ENCODE data around the gene FAM120A.

The FAM120A gene

GRCh38 chr9:93513606-93514005 lies 62.1 kb downstream of the FAM120A start:
- H3K4me3 ChIP-seq (ENCODE audit: low read length, poor library complexity, severe bottlenecking) = no peak overlapping the region
- peaks cover 42% of the 10 kb centered on the region for H3K79me2 ChIP-seq (ENCODE audit: insufficient read depth, low read length)
- H3F3A ChIP-seq (ENCODE audit: low read depth) = no peaks in the 10 kb centered on the region
- no peaks in the 10 kb centered on the region for H3K27me3 ChIP-seq (ENCODE audit: insufficient read depth, low read length, poor library complexity, severe bottlenecking)
- H3K9ac ChIP-seq (ENCODE audit: low read depth, low read length, poor library complexity, severe bottlenecking) = no peak overlapping the region
- no peaks in the 10 kb centered on the region for H3K9me3 ChIP-seq (ENCODE audit: insufficient read depth, low read depth, low read length)
- H3K4me2 ChIP-seq (ENCODE audit: low read depth, low read length, poor library complexity, severe bottlenecking) = no peak overlapping the region
- H3K9me2 ChIP-seq (replicated peaks; ENCODE audit: low read depth, low read length) = no peaks in the 10 kb centered on the region
- H3K4me1 ChIP-seq (ENCODE audit: insufficient read depth, low read length, poor library complexity, severe bottlenecking) = no peaks in the 10 kb centered on the region
- peaks cover 4% of the 10 kb centered on the region for H4K20me1 ChIP-seq (ENCODE audit: insufficient read depth, low read length, poor library complexity, severe bottlenecking)
- H2AFZ ChIP-seq (ENCODE audit: low read length) = no peak overlapping the region
- TF ChIP-seq EZH2phosphoT487 (IDR thresholded peaks at IDR 0.05; ENCODE audit: borderline replicate concordance) (no peak), CTCF (conservative IDR thresholded peaks at IDR 0.05; ENCODE audit: low read length) (no peak)
- H3K36me3 ChIP-seq (ENCODE audit: insufficient read depth, low read length) = peaks cover 45% of the 10 kb centered on the region; the same call in 1 of the 2 replicates

- Histone ChIP-seq H3K27me3 (ENCODE audit: insufficient read depth, low read length, poor library complexity, severe bottlenecking) (no peaks in the 10 kb centered on the region), H3K36me3 (ENCODE audit: insufficient read depth, low read length) (peaks cover 51% of the 10 kb centered on the region; the same call in 1 of the 2 replicates), H3F3A (ENCODE audit: low read depth) (no peaks in the 10 kb centered on the region), H2AFZ (ENCODE audit: low read length) (no peak overlapping the region), H3K4me3 (ENCODE audit: low read length, poor library complexity, severe bottlenecking) (no peak overlapping the region), H4K20me1 (ENCODE audit: insufficient read depth, low read length, poor library complexity, severe bottlenecking) (peaks cover 8% of the 10 kb centered on the region), H3K4me2 (ENCODE audit: low read depth, low read length, poor library complexity, severe bottlenecking) (no peak overlapping the region), H3K4me1 (ENCODE audit: insufficient read depth, low read length, poor library complexity, severe bottlenecking) (no peaks in the 10 kb centered on the region), H3K9me3 (ENCODE audit: insufficient read depth, low read depth, low read length) (no peaks in the 10 kb centered on the region), H3K9ac (ENCODE audit: low read depth, low read length, poor library complexity, severe bottlenecking) (no peak overlapping the region), H3K9me2 (replicated peaks; ENCODE audit: low read depth, low read length) (no peaks in the 10 kb centered on the region), H3K79me2 (ENCODE audit: insufficient read depth, low read length) (peaks cover 23% of the 10 kb centered on the region; the same call in 1 of the 2 replicates)
- TF ChIP-seq EZH2phosphoT487 (IDR thresholded peaks at IDR 0.05; ENCODE audit: borderline replicate concordance) (no peak), CTCF (conservative IDR thresholded peaks at IDR 0.05; ENCODE audit: low read length) (no peak)
These were observed 65.8 kb downstream of the FAM120A start for GRCh38 chr9:93517331-93517730.

GRCh38 chr9:93520523-93520922 lies 69.0 kb downstream of the FAM120A start:
- H3K36me3 ChIP-seq (ENCODE audit: insufficient read depth, low read length) = peaks cover 65% of the 10 kb centered on the region; the same call in 1 of the 2 replicates
- no peak for TF ChIP-seq EZH2phosphoT487 (IDR thresholded peaks at IDR 0.05; ENCODE audit: borderline replicate concordance)
- TF ChIP-seq CTCF (conservative IDR thresholded peaks at IDR 0.05; ENCODE audit: low read length) = 0 out of 2 replicates have a peak, but pooled peaks have one; percentile 13
- peaks cover 5% of the 10 kb centered on the region for H4K20me1 ChIP-seq (ENCODE audit: insufficient read depth, low read length, poor library complexity, severe bottlenecking)

More at GRCh38 chr9:93520523-93520922, 69.0 kb downstream of the FAM120A start:
- Histone ChIP-seq H3F3A (ENCODE audit: low read depth) (no peaks in the 10 kb centered on the region), H3K79me2 (ENCODE audit: insufficient read depth, low read length) (peaks cover 22% of the 10 kb centered on the region; the same call in 1 of the 2 replicates), H3K9ac (ENCODE audit: low read depth, low read length, poor library complexity, severe bottlenecking) (no peak overlapping the region), H3K9me3 (ENCODE audit: insufficient read depth, low read depth, low read length) (no peaks in the 10 kb centered on the region), H3K4me3 (ENCODE audit: low read length, poor library complexity, severe bottlenecking) (no peak overlapping the region), H2AFZ (ENCODE audit: low read length) (no peak overlapping the region), H3K4me2 (ENCODE audit: low read depth, low read length, poor library complexity, severe bottlenecking) (no peak overlapping the region), H3K27me3 (ENCODE audit: insufficient read depth, low read length, poor library complexity, severe bottlenecking) (no peaks in the 10 kb centered on the region), H3K9me2 (replicated peaks; ENCODE audit: low read depth, low read length) (no peaks in the 10 kb centered on the region), H3K4me1 (ENCODE audit: insufficient read depth, low read length, poor library complexity, severe bottlenecking) (no peaks in the 10 kb centered on the region)
